GM12873 (cell line): ENCODE measurements around the gene SNRPA.

Experiments used
- TF ChIP-seq, protein P1 (sequence below): IDR thresholded peaks from 2 replicates; pipeline ENCODE4 v1.5.1; 2012; ENCODE audit warnings: low read depth, mild to moderate bottlenecking, moderate library complexity, low read length, control low read depth; ENCODE audit not compliant: insufficient read depth; ENCODE audit errors: missing control alignments

Gene SNRPA

DNA sequence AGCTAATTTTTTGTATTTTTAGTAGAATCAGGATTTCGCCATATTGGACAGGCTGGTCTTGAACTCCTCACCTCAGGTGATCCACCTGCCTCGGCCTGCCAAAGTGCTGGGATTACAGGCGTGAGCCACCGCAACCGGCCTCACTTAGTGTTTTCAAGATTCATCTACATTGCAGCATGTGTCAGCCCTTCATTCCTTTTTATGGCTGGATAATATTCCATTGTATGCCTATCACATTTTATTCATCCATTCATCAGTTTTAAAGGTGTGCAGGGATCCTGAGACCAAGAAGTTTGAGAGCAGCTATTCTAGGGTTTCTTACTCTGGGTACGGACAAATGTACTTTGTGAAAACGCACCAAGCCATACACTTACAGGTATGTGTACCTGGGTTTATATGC, 43.4 kb upstream of the SNRPA start:
- TF ChIP-seq, protein P1, sequence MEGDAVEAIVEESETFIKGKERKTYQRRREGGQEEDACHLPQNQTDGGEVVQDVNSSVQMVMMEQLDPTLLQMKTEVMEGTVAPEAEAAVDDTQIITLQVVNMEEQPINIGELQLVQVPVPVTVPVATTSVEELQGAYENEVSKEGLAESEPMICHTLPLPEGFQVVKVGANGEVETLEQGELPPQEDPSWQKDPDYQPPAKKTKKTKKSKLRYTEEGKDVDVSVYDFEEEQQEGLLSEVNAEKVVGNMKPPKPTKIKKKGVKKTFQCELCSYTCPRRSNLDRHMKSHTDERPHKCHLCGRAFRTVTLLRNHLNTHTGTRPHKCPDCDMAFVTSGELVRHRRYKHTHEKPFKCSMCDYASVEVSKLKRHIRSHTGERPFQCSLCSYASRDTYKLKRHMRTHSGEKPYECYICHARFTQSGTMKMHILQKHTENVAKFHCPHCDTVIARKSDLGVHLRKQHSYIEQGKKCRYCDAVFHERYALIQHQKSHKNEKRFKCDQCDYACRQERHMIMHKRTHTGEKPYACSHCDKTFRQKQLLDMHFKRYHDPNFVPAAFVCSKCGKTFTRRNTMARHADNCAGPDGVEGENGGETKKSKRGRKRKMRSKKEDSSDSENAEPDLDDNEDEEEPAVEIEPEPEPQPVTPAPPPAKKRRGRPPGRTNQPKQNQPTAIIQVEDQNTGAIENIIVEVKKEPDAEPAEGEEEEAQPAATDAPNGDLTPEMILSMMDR = no peak

DNA sequence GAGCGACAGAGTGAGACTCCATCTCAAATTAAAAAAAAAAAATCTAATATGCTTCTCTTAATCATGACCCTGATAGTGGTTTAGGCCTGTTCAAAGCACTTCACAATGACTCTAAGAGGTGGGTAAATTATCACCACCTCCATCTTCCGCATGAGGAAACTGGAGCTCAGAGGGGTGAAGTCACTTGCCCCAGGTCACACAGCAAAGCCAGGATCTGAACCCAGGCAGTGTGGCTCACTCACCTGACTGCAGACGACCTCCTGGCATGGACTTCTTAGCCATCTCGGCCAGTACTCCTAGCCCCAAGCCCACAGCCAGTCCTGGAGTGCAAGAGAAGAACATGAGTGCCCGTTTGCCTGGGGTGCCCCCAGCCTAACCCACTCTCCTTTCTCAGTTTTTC, 41.2 kb upstream of the SNRPA start:
- TF ChIP-seq, protein P1 = no peak

DNA sequence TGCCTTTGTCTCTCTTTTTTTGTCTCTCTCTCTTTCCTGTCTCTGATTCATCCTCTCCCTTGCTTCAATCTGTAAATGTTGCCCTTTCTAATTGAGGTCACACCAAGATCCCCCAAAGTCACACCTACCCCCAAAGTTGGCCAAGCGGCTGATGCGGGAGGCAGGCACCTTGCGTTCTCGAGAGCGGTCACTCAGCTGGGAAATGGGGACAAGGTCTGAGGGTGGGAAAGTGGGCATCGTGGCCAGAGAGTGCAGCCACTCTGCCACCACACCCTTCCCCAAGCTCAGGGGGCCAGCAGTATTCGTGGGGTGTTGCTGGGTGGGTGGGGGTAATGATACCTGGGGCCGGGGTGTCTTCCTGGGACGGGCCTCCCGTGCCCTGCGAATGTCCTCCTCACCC, 37.1 kb upstream of the SNRPA start:
- TF ChIP-seq, protein P1 = no peak

DNA sequence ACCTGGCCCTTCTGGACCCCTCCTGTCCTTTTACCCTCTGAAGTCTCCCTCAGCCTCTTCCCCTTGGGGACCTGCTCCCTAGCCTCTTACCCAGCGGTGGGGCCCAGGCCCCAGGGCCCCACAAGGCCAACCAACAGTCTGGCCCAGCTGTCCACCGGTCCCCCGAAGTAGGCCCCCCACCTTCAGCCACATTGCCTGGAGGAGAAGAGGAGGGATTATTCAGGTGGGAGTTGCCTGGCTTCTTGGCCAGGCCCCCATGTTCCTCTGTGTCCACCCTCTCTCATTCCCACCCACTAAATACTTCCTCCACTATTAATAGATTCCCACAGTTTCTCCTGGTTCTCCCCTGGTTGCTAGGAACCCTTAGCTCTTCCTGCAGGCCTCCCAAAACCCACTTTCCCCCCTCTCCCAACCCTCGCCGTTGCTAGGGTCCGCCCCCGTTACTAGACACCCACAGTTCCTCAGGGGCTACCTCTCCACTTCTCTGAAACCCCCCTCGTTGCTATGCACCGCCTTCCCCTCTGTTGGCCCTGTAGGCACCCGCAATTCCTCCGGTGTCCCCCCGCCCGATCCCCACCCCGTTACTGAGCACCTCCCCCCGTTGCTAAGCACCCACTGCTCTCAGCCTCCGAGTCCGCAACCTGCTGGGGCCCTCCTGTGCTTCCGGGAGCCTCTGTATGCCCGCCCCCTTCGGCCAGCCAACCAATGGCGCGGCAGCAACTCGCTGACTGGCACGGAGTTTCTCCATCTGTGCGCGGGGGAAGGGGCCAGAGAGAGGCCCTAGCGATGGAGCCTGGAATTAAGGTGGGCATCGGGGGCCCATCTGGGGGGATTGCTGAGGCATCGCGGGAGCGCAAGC, 36.3 kb upstream of the SNRPA start:
- TF ChIP-seq, protein P1 = peak; percentile 19

DNA sequence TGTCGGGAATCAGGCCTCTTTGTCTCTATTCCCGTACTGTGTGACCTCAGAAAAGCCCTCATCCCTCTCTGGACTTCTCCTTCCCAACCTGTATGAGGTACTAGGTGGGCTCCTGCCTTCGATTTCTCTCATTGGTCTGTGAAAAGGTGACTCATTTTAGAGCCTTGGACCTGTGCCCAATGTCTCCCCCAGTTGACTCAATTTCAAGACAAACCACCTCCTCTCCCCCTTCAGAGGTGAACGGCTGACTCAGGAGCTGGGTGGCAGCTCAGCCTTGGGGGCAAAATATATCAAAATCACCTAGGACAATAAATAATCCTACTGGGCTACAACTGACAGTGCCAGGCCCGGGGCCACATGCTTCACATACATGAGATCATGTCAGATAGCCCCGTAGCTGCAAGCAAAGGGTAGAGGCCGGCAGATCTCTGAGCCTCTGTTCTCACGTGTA, 34.9 kb upstream of the SNRPA start:
- TF ChIP-seq, protein P1 = no peak

DNA sequence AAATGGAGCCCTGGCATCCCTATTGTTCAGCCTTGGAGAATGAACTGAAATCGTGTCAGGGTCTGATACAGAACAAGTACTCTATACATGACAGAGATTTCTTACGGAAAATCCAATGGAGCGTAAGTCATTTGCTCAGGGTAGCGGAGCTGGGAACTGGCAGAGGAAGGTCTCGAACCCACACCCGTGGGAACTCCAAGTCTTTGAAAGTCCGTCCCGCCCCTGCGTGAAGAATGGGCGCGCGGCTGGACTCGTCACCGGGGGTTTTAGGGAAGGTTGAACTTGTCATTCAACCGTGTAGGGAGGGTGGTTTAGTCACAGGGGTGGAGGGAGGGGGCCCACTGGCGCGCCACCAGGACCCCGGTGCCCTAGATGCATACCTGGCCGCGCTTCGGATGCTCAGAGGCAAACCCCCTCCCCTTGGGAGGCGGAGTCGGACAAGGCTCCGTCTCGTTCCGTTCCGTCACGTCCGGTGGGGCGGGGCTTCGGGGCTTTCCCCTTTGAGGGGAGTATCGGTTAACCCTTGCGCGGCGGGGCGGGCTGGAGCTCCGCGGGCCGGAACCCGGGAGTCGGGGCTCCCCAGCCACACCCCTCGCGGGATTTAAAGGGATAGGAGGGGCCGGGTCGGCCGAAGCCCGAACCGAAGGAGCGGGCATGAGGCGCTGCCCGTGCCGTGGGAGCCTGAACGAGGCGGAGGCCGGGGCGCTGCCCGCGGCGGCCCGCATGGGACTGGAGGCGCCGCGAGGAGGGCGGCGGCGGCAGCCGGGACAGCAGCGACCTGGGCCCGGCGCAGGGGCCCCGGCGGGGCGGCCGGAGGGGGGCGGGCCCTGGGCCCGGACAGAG, 34.3 kb upstream of the SNRPA start, which contains the start of the genes COQ8B and ITPKC:
Gene COQ8B, minus strand, starts transcription at position 405 of the 843 bp plus-strand sequence. CDS start 2,254 bp downstream, outside the sequence.
Gene ITPKC, plus strand, starts transcription at position 631 of the 843 bp plus-strand sequence. Its CDS starts 24 bp downstream, at position 655.
- TF ChIP-seq, protein P1 = no peak

DNA sequence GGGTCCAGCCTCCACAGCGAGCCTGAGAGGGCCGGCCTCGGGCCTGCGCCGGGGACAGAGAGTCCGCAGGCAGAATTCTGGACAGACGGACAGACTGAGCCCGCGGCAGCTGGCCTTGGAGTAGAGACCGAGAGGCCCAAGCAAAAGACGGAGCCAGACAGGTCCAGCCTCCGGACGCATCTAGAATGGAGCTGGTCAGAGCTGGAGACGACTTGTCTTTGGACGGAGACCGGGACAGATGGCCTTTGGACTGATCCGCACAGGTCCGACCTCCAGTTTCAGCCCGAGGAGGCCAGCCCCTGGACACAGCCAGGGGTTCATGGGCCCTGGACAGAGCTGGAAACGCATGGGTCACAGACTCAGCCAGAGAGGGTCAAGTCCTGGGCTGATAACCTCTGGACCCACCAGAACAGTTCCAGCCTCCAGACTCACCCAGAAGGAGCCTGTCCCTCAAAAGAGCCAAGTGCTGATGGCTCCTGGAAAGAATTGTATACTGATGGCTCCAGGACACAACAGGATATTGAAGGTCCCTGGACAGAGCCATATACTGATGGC, 33.6 kb upstream of the SNRPA start:
- TF ChIP-seq, protein P1 = no peak
